ENCODE measurements around the gene ATG7. TPM values are rescaled to one million over a fixed set of nuclear protein-coding genes. Genes with fewer than 3 reads are reported as not detected.

ATG7 gene
- total RNA-seq, 1 donor from 2014 or later: 40.3 TPM

DNA sequence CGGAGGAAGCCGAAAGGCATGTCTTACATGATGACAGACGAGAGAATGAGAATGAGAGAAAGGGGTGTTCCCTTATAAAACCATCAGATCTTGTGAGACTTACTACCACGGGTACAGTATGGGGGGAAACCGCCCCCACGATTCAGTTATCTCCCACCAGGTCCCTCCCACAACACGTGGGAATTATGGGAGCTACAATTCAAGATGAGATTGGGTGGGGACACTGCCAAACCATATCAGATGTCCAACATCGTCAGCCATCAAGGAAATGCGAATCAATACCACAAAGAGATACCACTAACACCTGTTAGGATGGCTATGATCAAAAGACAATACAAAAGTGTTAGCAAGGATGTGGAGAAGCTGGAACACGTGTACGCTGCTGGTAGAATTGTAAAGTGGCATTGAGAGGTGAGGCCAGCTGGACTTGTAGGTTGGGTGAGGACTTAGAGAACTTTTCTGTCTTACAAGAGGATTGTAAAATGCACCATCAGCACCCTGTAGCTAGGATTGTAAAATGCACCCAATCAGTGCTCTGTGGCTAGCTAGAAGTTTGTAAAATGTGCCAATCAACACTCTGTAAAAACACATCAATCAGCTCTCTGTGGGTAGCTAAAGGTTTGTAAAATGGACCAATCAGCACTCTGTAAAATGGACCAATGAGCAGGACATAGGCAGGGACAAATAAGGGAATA, 334.0 kb downstream of the ATG7 start:
- H3K27me3 Mint-ChIP-seq (ENCODE audit: low read depth): no peaks in the 10 kb centered on the region
- peaks cover 82% of the 10 kb centered on the region for H3K4me1 Mint-ChIP-seq
- H3K36me3 Mint-ChIP-seq: peaks cover 2% of the 10 kb centered on the region
- DNase-seq (ENCODE audit: low spot score in 2 of 2, unreplicated experiment in 2 of 2): no peak
- TF ChIP-seq, protein P1, sequence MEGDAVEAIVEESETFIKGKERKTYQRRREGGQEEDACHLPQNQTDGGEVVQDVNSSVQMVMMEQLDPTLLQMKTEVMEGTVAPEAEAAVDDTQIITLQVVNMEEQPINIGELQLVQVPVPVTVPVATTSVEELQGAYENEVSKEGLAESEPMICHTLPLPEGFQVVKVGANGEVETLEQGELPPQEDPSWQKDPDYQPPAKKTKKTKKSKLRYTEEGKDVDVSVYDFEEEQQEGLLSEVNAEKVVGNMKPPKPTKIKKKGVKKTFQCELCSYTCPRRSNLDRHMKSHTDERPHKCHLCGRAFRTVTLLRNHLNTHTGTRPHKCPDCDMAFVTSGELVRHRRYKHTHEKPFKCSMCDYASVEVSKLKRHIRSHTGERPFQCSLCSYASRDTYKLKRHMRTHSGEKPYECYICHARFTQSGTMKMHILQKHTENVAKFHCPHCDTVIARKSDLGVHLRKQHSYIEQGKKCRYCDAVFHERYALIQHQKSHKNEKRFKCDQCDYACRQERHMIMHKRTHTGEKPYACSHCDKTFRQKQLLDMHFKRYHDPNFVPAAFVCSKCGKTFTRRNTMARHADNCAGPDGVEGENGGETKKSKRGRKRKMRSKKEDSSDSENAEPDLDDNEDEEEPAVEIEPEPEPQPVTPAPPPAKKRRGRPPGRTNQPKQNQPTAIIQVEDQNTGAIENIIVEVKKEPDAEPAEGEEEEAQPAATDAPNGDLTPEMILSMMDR (IDR thresholded peaks at IDR 0.05; ENCODE audit: unreplicated experiment): no peak
- H3K9me3 Mint-ChIP-seq: no peaks in the 10 kb centered on the region
- H3K27ac Mint-ChIP-seq: peak overlapping the region; percentile 89
- H3K4me3 Mint-ChIP-seq: no peak overlapping the region

DNA sequence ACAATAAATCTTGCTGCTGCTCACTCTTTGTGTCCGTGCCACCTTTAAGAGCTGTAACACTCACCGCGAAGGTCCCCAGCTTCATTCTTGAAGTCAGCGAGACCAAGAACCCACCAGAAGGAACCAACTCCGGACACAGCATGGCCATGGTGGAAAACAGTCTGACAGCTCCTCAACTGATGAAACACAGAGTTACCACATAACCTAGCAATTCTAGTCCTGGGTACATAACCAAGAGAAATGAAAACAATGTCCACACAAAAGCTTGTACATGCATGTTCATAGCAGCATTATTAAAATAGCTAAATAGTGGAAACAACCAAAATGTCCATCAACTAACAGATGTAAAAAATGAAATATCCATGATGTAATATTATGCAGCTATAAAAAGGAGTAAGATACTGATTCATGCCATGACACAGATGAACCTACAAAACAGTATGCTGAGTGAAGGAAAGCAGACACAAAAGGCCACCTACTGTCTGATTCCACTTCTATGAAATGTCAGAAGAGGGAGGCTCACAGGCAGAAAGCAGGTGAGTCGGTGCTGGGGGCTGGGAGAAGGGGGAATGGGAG, 334.8 kb downstream of the ATG7 start:
- H3K4me3 Mint-ChIP-seq: no peak overlapping the region
- no peaks in the 10 kb centered on the region for H3K9me3 Mint-ChIP-seq
- no peaks in the 10 kb centered on the region for H3K36me3 Mint-ChIP-seq
- TF ChIP-seq, protein P1 (IDR thresholded peaks at IDR 0.05; ENCODE audit: unreplicated experiment): no peak
- H3K27ac Mint-ChIP-seq: peak overlapping the region; percentile 70
- no peak for DNase-seq (ENCODE audit: low spot score in 2 of 2, unreplicated experiment in 2 of 2)
- no peaks in the 10 kb centered on the region for H3K27me3 Mint-ChIP-seq (ENCODE audit: low read depth)
- peaks cover 81% of the 10 kb centered on the region for H3K4me1 Mint-ChIP-seq

Other genes starting within 250 kb of the ATG7 start
- gene HRH1, start 117.9 kb upstream of the ATG7 start, total RNA-seq: 0.31 to 0.45 TPM (median 0.42 TPM) in 3 replicates